Esophagus muscularis mucosa (tissue), 4 donors: ENCODE measurements around the gene WTAP. TPM values are rescaled to one million over a fixed set of nuclear protein-coding genes. Genes with fewer than 3 reads are reported as not detected.
A peak's percentile ranks its signal among the peaks of the same experiment; 100 is the strongest.

ENCODE experiments used
- DNase-seq: peaks from one replicate; pipeline ENCODE4 v3.0.0-alpha.2; 2017; ENCODE audit errors: extremely low spot score
- H3K27ac ChIP-seq, 4 donors: fragments of 200-600 bp; sonication (generic); replicated peaks in 1 of 4; 1 replicate in 3 of 4; 2 replicates in 1 of 4; pipeline ENCODE4 v1.5.1; 2016 to 2019; ENCODE audit warnings: mild to moderate bottlenecking in 1 of 4
- H3K27me3 ChIP-seq, 4 donors: fragments of 200-600 bp; sonication (generic); one replicate each; pipeline versions ENCODE4 v1.5.1 to v1.6.0; 2016 to 2019
- H3K36me3 ChIP-seq, 4 donors: fragments of 200-600 bp; sonication (generic); one replicate each; pipeline ENCODE4 v1.5.1; 2016 to 2019
- H3K4me1 ChIP-seq, 4 donors: fragments of 200-600 bp; sonication (generic); one replicate each; pipeline ENCODE4 v1.5.1; 2016 to 2019
- H3K4me3 ChIP-seq, 4 donors: fragments of 200-600 bp; sonication (generic); 1 replicate in 2 of 4; 2 replicates in 2 of 4; pipeline ENCODE4 v1.5.1; 2016 to 2019; ENCODE audit warnings: mild to moderate bottlenecking in 4 of 4, moderate library complexity in 1 of 4
- H3K9me3 ChIP-seq, 4 donors: fragments of 200-600 bp; sonication (generic); 1 replicate in 3 of 4; 2 replicates in 1 of 4; pipeline ENCODE4 v1.5.1; 2016 to 2019
- EP300 ChIP-seq: sonication (generic); formaldehyde crosslinking; IDR thresholded peaks from one replicate; pipeline ENCODE4 v1.6.1; 2017; ENCODE audit warnings: antibody characterized with exemption
- POLR2A ChIP-seq: fragments of 450-650 bp; IDR thresholded peaks from one replicate; pipeline ENCODE4 v1.6.1; 2017; ENCODE audit warnings: antibody characterized with exemption, moderate library complexity, mild to moderate bottlenecking, low read depth
- POLR2AphosphoS5 ChIP-seq, 2 donors: sonication (generic); formaldehyde crosslinking; IDR thresholded peaks; one replicate each; pipeline ENCODE4 v1.6.1; 2017; ENCODE audit warnings: antibody characterized with exemption in 2 of 2
- WGBS: methylation state at CpG from one replicate; pipeline ENCODE4 v1.1.5; 2018; 5-methylcytosine and 5-hydroxymethylcytosine counted together
- intact Hi-C: fragments of 100-400 bp; cut with DNase I; formaldehyde crosslinking; loops from one replicate; pipeline ENCODE4 v1.15.1; 2023
- total RNA-seq, 4 donors: library from RNA; depleted of rRNA; stranded (reverse); fragments of >200 nt; gene quantifications; one replicate each; pipeline versions ENCODE4 v1.1.0 to v1.2.1, GENCODE V29; 2016
- TF ChIP-seq, protein P1 (sequence below), 3 experiments: fragments of 200-600 bp in 2 of 3; fragments of 450-650 bp in 1 of 3; sonication (generic) in 2 of 3; IDR thresholded peaks; one replicate each; pipeline ENCODE4 v1.5.1; 2017 to 2019; ENCODE audit warnings: antibody characterized with exemption in 3 of 3, mild to moderate bottlenecking in 2 of 3, moderate library complexity in 1 of 3

Gene WTAP
- total RNA-seq, 4 donors from 2014 or later = 62.7 to 96.9 (median 75.3) TPM

DNA sequence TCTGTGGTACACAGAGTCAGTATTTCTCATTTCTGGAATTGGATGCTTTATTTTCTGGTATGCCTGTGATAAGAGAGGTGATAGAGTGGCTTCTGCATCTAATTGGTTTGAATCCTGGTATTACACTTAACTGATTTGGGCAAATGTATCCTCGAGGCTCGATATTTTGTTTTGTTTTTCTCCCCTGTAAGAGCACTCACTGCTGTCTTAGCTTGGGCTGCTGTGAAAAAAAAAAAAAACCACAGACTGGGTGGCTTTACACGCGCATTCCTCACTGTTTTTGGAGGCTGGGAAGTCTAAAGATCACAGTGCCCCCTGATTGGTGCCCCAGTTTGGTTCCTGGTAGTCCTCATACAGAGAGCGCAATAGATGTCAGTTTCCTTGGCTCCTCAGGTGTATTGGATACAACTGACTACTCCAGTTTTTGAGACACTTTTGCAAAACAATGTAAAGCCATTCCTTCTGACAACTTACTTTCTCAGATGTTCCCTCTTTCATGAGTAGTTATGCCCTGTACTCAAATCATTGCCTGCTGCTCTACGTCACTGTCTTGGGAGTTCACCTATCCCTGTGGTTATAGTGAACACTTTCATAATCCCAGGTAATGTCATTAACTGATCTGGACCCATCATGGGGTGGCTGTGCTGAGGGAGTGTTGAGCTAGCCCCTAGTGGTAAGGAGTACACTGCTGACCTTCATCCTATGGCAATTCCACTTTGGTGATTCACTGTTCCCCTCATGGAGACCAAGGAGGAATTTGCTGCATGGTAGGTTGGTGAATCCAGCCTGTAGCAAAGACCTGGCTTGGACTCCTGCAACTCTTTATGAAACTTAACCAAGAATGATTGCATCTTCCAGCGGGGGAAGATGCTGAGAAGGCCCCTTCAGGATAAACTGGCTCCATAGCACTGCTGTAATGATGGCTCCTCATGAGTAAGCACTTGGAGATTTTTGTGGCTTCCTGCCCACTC, 31.0 kb downstream of the WTAP start:
- intact Hi-C loops = no loop called here
- Histone ChIP-seq H3K4me3 (no peak overlapping the region), H3K27ac (peak overlapping the region in 1 of 4 donors; percentile 30), H3K4me1 (peaks cover 19 to 26% (median 24%) of the 10 kb centered on the region in 4 donors), H3K27me3 (no peaks in the 10 kb centered on the region), H3K36me3 (peaks cover 0 to 54% (median 50%) of the 10 kb centered on the region in 4 donors), H3K9me3 (no peaks in the 10 kb centered on the region)
- DNase-seq = no peak
- 94% methylated on average over 7 of the region's 7 CpGs for WGBS
- TF ChIP-seq POLR2AphosphoS5 (IDR thresholded peaks at IDR 0.05) = peak in 1 of 2 donors; percentile 8
- no peak for TF ChIP-seq POLR2A

DNA sequence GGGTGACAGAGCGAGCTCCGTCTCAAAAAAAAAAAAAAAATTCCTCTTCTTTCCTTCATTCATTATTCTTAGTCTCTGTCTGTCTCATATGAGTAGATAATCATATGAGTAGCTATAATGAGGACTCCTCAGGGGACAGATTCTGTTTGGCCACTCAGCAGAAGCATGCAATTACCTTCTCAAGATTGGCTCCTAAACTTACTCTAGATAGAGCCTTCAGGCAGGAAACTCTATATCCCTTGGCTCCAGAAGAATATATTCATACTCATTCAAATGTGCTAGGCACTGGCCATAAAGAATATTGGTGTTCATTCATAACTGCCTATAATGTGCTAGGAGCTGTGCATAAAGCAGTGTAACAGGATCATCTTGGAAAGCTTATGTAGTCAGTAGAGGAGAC, 32.3 kb downstream of the WTAP start:
- no peaks in the 10 kb centered on the region for H3K27me3 ChIP-seq
- 75% methylated on average over 2 of the region's 2 CpGs for WGBS
- H3K27ac ChIP-seq = peak overlapping the region in 3 of 4 donors; percentile 11 to 100 (median 96)
- H3K36me3 ChIP-seq = peaks cover 0 to 50% (median 38%) of the 10 kb centered on the region in 4 donors
- DNase-seq = no peak
- intact Hi-C loops = no loop called here
- peaks cover 19 to 26% (median 24%) of the 10 kb centered on the region in 4 donors for H3K4me1 ChIP-seq
- no peak overlapping the region for H3K4me3 ChIP-seq
- H3K9me3 ChIP-seq = no peaks in the 10 kb centered on the region
- TF ChIP-seq, protein P1, sequence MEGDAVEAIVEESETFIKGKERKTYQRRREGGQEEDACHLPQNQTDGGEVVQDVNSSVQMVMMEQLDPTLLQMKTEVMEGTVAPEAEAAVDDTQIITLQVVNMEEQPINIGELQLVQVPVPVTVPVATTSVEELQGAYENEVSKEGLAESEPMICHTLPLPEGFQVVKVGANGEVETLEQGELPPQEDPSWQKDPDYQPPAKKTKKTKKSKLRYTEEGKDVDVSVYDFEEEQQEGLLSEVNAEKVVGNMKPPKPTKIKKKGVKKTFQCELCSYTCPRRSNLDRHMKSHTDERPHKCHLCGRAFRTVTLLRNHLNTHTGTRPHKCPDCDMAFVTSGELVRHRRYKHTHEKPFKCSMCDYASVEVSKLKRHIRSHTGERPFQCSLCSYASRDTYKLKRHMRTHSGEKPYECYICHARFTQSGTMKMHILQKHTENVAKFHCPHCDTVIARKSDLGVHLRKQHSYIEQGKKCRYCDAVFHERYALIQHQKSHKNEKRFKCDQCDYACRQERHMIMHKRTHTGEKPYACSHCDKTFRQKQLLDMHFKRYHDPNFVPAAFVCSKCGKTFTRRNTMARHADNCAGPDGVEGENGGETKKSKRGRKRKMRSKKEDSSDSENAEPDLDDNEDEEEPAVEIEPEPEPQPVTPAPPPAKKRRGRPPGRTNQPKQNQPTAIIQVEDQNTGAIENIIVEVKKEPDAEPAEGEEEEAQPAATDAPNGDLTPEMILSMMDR (IDR thresholded peaks at IDR 0.05) = no peak
- TF ChIP-seq POLR2AphosphoS5 (IDR thresholded peaks at IDR 0.05) = no peak
- no peak for TF ChIP-seq EP300
- no peak for TF ChIP-seq POLR2A

DNA sequence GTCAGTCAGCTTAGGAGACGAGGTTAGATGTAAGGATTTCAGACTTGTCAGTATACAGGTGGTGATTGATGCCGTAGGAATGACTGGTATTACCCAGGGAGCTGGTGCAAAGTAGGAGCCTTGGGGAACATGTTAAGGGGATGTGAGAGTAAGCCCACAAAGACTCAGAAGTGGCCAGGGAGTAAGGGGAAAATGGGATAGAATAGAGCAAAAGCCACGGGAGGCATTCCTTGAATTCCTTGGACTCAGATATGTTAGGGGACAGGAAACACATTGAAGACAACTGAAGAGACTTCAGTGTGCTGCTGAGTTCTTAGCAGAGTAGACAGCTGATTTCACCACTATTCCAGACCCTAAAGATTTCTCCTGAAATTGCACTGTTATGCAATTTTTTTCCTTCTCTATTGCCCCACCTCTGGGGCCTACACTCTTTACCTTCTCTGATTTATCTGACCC, 33.3 kb downstream of the WTAP start:
- Histone ChIP-seq H3K36me3 (peaks cover 0 to 48% (median 32%) of the 10 kb centered on the region in 4 donors), H3K27me3 (no peaks in the 10 kb centered on the region), H3K4me1 (peaks cover 19 to 26% (median 24%) of the 10 kb centered on the region in 4 donors), H3K27ac (peak overlapping the region; percentile 96 to 100 (median 98)), H3K9me3 (no peaks in the 10 kb centered on the region), H3K4me3 (peak overlapping the region; percentile 74 to 95 (median 87))
- no peak for TF ChIP-seq EP300
- TF ChIP-seq POLR2AphosphoS5 (IDR thresholded peaks at IDR 0.05) = no peak
- no peak for TF ChIP-seq POLR2A
- TF ChIP-seq, protein P1 (IDR thresholded peaks at IDR 0.05) = no peak
- intact Hi-C loops = no loop called here
- no peak for DNase-seq
- WGBS = 63% methylated on average over 3 of the region's 3 CpGs

DNA sequence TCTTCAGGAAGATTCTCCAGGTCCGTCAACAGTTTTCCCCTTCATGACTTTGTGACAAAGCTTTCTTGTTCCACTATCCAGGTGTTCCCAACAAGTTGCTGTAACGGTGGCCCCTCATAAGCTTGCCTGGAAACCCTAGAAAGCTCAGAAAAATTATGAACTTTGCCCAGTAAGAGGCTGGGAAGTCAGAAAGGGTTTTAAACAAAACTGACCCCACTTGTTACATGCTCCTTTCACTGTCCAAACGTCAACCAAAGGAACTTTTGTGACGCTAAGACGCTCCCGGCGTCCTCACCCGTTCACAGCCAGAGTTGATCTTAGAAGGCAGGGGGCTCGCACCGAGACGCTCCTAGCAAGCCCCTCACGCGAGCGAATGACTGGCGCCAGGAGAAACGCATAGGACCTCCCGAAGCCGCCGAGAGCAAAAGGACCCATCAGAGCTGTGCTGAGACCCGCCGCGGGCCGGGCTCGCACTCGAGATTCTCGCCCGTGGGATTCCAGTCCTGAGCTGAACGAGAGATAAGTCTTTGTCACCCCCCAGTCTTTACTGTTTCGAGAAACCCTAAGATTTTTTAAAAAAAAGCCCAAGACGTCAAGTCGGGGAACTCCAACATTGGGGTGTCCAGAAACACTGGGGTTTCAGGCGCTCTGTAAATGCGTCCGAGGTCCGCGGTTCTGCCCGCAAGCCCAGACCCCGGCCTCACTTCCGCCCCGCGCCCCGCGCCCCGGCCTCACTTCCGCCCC, 34.0 kb downstream of the WTAP start:
- Histone ChIP-seq H3K4me3 (peak overlapping the region; percentile 74 to 95 (median 87)), H3K9me3 (no peaks in the 10 kb centered on the region), H3K27ac (peak overlapping the region; percentile 96 to 100 (median 98)), H3K27me3 (no peaks in the 10 kb centered on the region), H3K36me3 (peaks cover 0 to 43% (median 29%) of the 10 kb centered on the region in 4 donors), H3K4me1 (peaks cover 19 to 26% (median 24%) of the 10 kb centered on the region in 4 donors)
- WGBS = 28% methylated on average over 8 of the region's 45 CpGs
- intact Hi-C loops = no loop called here
- TF ChIP-seq POLR2A (no peak), EP300 (no peak), POLR2AphosphoS5 (IDR thresholded peaks at IDR 0.05) (no peak)
- TF ChIP-seq, protein P1 (IDR thresholded peaks at IDR 0.05) = no peak
- no peak for DNase-seq
